HG03196 (cell line): ENCODE measurements around the gene PLXNA1.

ENCODE experiments used
- ATAC-seq: cut with Tn5 transposase; IDR thresholded peaks from one replicate; pipeline ENCODE4 v1.9.1; 2021; ENCODE audit not compliant: unreplicated experiment

PLXNA1 gene

GRCh38 chr3:127032296-127032990 lies 49.5 kb downstream of the PLXNA1 start:
- ATAC-seq: no peak
